H1 (cell line): ENCODE measurements around the gene SEMA5B. TPM values are rescaled to one million over a fixed set of nuclear protein-coding genes. Genes with fewer than 3 reads are reported as not detected.

Source experiments
- CTCF ChIA-PET: fragments of 300-600 bp; sonication (Branson Sonifier 250); formaldehyde crosslinking; loops from one replicate; lab custom pipeline; 2021; ENCODE audit not compliant: partially characterized antibody; lab: Charles Lee
- POLR2A ChIA-PET: fragments of 300-600 bp; sonication (Branson Sonifier 250); formaldehyde crosslinking; loops from one replicate; lab custom pipeline; 2021; ENCODE audit warnings: inconsistent platforms; ENCODE audit not compliant: partially characterized antibody; lab: Charles Lee
- DNase-seq, 2 experiments: peaks; one replicate each; pipeline versions ENCODE4 v3.0.0 to v3.0.0-alpha.2; 2010 to 2022; ENCODE audit warnings: low spot score in 2 of 2, low read depth in 1 of 2, mixed read lengths in 1 of 2
- FAIRE-seq: peaks from 2 replicates; lab custom pipeline; 2011; peaks lifted over from hg19 to GRCh38; lab: Jason Lieb, UNC
- H2AFZ ChIP-seq: 2 replicates; pipeline ENCODE4 v1.8.1; 2012; ENCODE audit warnings: low read length, inconsistent platforms
- H2AK5ac ChIP-seq: 2 replicates; pipeline ENCODE4 v1.6.1; 2013; ENCODE audit warnings: low read depth, low read length
- H2BK120ac ChIP-seq: replicated peaks from 2 replicates; pipeline ENCODE3; 2013; ENCODE audit warnings: low read depth, low read length, inconsistent platforms
- H2BK12ac ChIP-seq: 2 replicates; pipeline ENCODE4 v1.6.1; 2013; ENCODE audit warnings: low read depth, low read length
- H2BK15ac ChIP-seq: 2 replicates; pipeline ENCODE4 v1.6.1; 2013; ENCODE audit warnings: low read length
- H2BK20ac ChIP-seq: 2 replicates; pipeline ENCODE4 v1.6.1; 2013; ENCODE audit warnings: low read length
- H2BK5ac ChIP-seq: 2 replicates; pipeline ENCODE4 v1.6.1; 2013; ENCODE audit warnings: low read depth, low read length
- H3K14ac ChIP-seq: 2 replicates; pipeline ENCODE4 v1.6.1; 2013; ENCODE audit warnings: inconsistent platforms; ENCODE audit not compliant: insufficient read length
- H3K18ac ChIP-seq: 2 replicates; pipeline ENCODE4 v1.6.1; 2013; ENCODE audit warnings: low read length; ENCODE audit errors: extremely low read depth
- H3K23ac ChIP-seq: 2 replicates; pipeline ENCODE4 v1.6.1; 2013; ENCODE audit warnings: inconsistent platforms; ENCODE audit not compliant: insufficient read length
- H3K23me2 ChIP-seq: 2 replicates; pipeline ENCODE4 v1.6.1; 2013; ENCODE audit warnings: low read depth, low read length
- H3K27ac ChIP-seq: 2 replicates; pipeline ENCODE4 v1.6.1; 2011; ENCODE audit warnings: low read depth, low read length, inconsistent platforms
- H3K27me3 ChIP-seq, 4 experiments: replicated peaks in 1 of 4; 1 replicate in 1 of 4; 2 replicates in 3 of 4; pipeline versions ENCODE4 v1.6.1 to v1.8.1; 2011 to 2013; ENCODE audit warnings: low read length in 3 of 4, mild to moderate bottlenecking in 3 of 4, inconsistent platforms in 2 of 4, mixed read lengths in 2 of 4, moderate library complexity in 1 of 4; ENCODE audit not compliant: control insufficient read depth in 3 of 4, insufficient read depth in 3 of 4; ENCODE audit errors: extremely low read depth in 1 of 4
- H3K36me3 ChIP-seq, 4 experiments: 2 replicates each; pipeline versions ENCODE4 v1.6.1 to v1.8.1; 2011 to 2013; ENCODE audit warnings: mild to moderate bottlenecking in 4 of 4, low read length in 3 of 4, moderate library complexity in 2 of 4, control low read depth in 1 of 4, inconsistent platforms in 1 of 4; ENCODE audit not compliant: insufficient read depth in 4 of 4, control insufficient read depth in 2 of 4
- H3K4ac ChIP-seq: replicated peaks from 2 replicates; pipeline ENCODE3; 2013; ENCODE audit warnings: low read length, low read depth, mixed read lengths, inconsistent platforms; ENCODE audit not compliant: insufficient read length
- H3K4me1 ChIP-seq, 4 experiments: replicated peaks in 1 of 4; 1 replicate in 1 of 4; 2 replicates in 3 of 4; pipeline versions ENCODE4 v1.6.1 to v1.8.1; 2011 to 2013; ENCODE audit warnings: low read length in 3 of 4, inconsistent platforms in 2 of 4, mixed read lengths in 1 of 4; ENCODE audit not compliant: insufficient read depth in 4 of 4, control insufficient read depth in 3 of 4
- H3K4me2 ChIP-seq, 2 experiments: 2 replicates each; pipeline versions ENCODE4 v1.6.1 to v1.8.1; 2011 to 2013; ENCODE audit warnings: low read depth in 2 of 2, low read length in 2 of 2, control low read depth in 1 of 2, inconsistent platforms in 1 of 2, mild to moderate bottlenecking in 1 of 2; ENCODE audit not compliant: insufficient read depth in 1 of 2
- H3K4me3 ChIP-seq, 4 experiments: fragments of 200-600, 300-600 bp in 1 of 4; sonication (generic), shearing (Covaris generic), sonication (Bioruptor Twin) in 1 of 4; 2 replicates each; pipeline versions ENCODE4 v1.5.1 to v1.8.1; 2011 to 2016; ENCODE audit warnings: low read length in 4 of 4, low read depth in 3 of 4, control low read depth in 2 of 4, inconsistent platforms in 2 of 4, mild to moderate bottlenecking in 2 of 4, mixed read lengths in 1 of 4, moderate library complexity in 1 of 4; ENCODE audit not compliant: insufficient read depth in 2 of 4; ENCODE audit errors: extremely low read depth in 1 of 4
- H3K56ac ChIP-seq: replicated peaks from 2 replicates; pipeline ENCODE3; 2013; ENCODE audit warnings: low read depth, mild to moderate bottlenecking, mixed read lengths, low read length, inconsistent platforms; ENCODE audit not compliant: insufficient read length
- H3K79me1 ChIP-seq: 2 replicates; pipeline ENCODE4 v1.6.1; 2013; ENCODE audit warnings: low read depth, low read length, control low read depth
- H3K79me2 ChIP-seq, 2 experiments: 2 replicates each; pipeline versions ENCODE4 v1.6.1 to v1.8.1; 2012 to 2013; ENCODE audit warnings: low read length in 2 of 2, mild to moderate bottlenecking in 2 of 2, inconsistent platforms in 1 of 2; ENCODE audit not compliant: insufficient read depth in 2 of 2, control insufficient read depth in 1 of 2
- H3K9ac ChIP-seq, 4 experiments: replicated peaks in 1 of 4; 1 replicate in 1 of 4; 2 replicates in 3 of 4; pipeline versions ENCODE4 v1.6.1 to v1.8.1; 2011 to 2013; ENCODE audit warnings: low read depth in 3 of 4, low read length in 3 of 4, control low read depth in 2 of 4, mild to moderate bottlenecking in 2 of 4, moderate library complexity in 2 of 4, inconsistent platforms in 1 of 4; ENCODE audit errors: extremely low read depth in 1 of 4
- H3K9me3 ChIP-seq, 2 experiments: 2 replicates each; pipeline versions ENCODE4 v1.6.1 to v1.8.1; 2012 to 2013; ENCODE audit warnings: mild to moderate bottlenecking in 2 of 2, moderate library complexity in 2 of 2, control low read depth in 1 of 2, inconsistent platforms in 1 of 2, low read depth in 1 of 2, low read length in 1 of 2, mixed read lengths in 1 of 2; ENCODE audit not compliant: insufficient read depth in 2 of 2
- H4K20me1 ChIP-seq, 2 experiments: replicated peaks in 1 of 2; 2 replicates each; pipeline versions ENCODE3 to v1.8.1; 2011 to 2013; ENCODE audit warnings: inconsistent platforms in 2 of 2, low read length in 2 of 2, mild to moderate bottlenecking in 1 of 2; ENCODE audit not compliant: insufficient read depth in 2 of 2, control insufficient read depth in 1 of 2
- H4K5ac ChIP-seq: 2 replicates; pipeline ENCODE4 v1.6.1; 2013; ENCODE audit warnings: low read length, low read depth, mixed read lengths, inconsistent platforms; ENCODE audit not compliant: insufficient read length
- H4K8ac ChIP-seq: 2 replicates; pipeline ENCODE4 v1.8.0; 2013; ENCODE audit warnings: mild to moderate bottlenecking, moderate library complexity, low read length, inconsistent platforms; ENCODE audit not compliant: insufficient read depth; ENCODE audit errors: extremely low read depth
- H4K91ac ChIP-seq: replicated peaks from 2 replicates; pipeline ENCODE3; 2013; ENCODE audit warnings: low read length, mixed read lengths, inconsistent platforms; ENCODE audit not compliant: insufficient read length
- GABPA ChIP-seq: IDR thresholded peaks from 2 replicates; pipeline ENCODE4 v1.6.1; 2011; ENCODE audit warnings: mild to moderate bottlenecking, low read length, moderate library complexity, borderline replicate concordance; ENCODE audit not compliant: insufficient read depth
- NRF1 ChIP-seq: IDR thresholded peaks from 2 replicates; pipeline ENCODE4 v1.6.1; 2011; ENCODE audit warnings: mild to moderate bottlenecking, low read depth, low read length, improper control_type of control experiment
- POLR2A ChIP-seq, 2 experiments: IDR thresholded peaks; 1 replicate in 1 of 2; 2 replicates in 1 of 2; pipeline ENCODE4 v1.6.1; 2011; ENCODE audit warnings: low read depth in 2 of 2, low read length in 2 of 2, mild to moderate bottlenecking in 2 of 2; ENCODE audit errors: control extremely low read depth in 1 of 2
- SIN3A ChIP-seq, 2 experiments: IDR thresholded peaks in 1 of 2; conservative IDR thresholded peaks in 1 of 2; 2 replicates each; pipeline ENCODE4 v1.6.1; 2011 to 2012; ENCODE audit warnings: low read length in 2 of 2, improper control_type of control experiment in 1 of 2, low read depth in 1 of 2, mild to moderate bottlenecking in 1 of 2
- SP1 ChIP-seq: IDR thresholded peaks from 2 replicates; pipeline ENCODE4 v1.6.1; 2011; ENCODE audit warnings: low read depth, low read length
- SP4 ChIP-seq: IDR thresholded peaks from 2 replicates; pipeline ENCODE4 v1.6.1; 2012; ENCODE audit warnings: low read length, inconsistent platforms
- SUZ12 ChIP-seq: fragments of 200-600 bp; sonication (generic); IDR thresholded peaks from 2 replicates; pipeline ENCODE4 v1.6.1; 2012; ENCODE audit warnings: mild to moderate bottlenecking, inconsistent platforms, low read length, moderate library complexity, mixed read lengths
- WGBS, 2 experiments: shearing (Covaris generic) in 1 of 2; methylation state at CpG; one replicate each; pipeline versions ENCODE4 v1.1.6 to v1.1.7; 2013 to 2015; ENCODE audit warnings: low lambda C conversion rate in 2 of 2, mixed read lengths in 2 of 2, inconsistent platforms in 1 of 2, low coverage in 1 of 2, missing lambda C conversion rate in 1 of 2; ENCODE audit not compliant: insufficient replicate concordance in 2 of 2, insufficient coverage in 1 of 2, insufficient read length in 1 of 2; ENCODE audit errors: extremely low coverage in 1 of 2, missing lambda C conversion rate in 1 of 2; 5-methylcytosine and 5-hydroxymethylcytosine counted together
- polyA plus RNA-seq, 7 experiments: library from polyadenylated mRNA; depleted of rRNA in 3 of 7; stranded (reverse) in 5 of 7; unstranded in 2 of 7; fragments of >200 nt in 5 of 7; fragments of 200-250 nt in 2 of 7; gene quantifications; 1 replicate in 5 of 7; 2 replicates in 1 of 7; 4 replicates in 1 of 7; pipeline versions ENCODE4 v1.2.1 to v1.2.3, GENCODE V29; 2011 to 2013; ENCODE audit warnings: missing spikeins in 2 of 7, mixed read lengths in 2 of 7
- total RNA-seq: library from RNA; stranded (reverse); fragmentation: NEBNext Ultra II Directional; extraction: Animal tissue kit (Norgen Biotek cat#: 25700); gene quantifications from 2 replicates; pipeline ENCODE4 v1.2.1, GENCODE V29; 2021
- TF ChIP-seq, protein P1 (sequence below): IDR thresholded peaks from 2 replicates; pipeline ENCODE4 v1.6.1; 2011; ENCODE audit warnings: low read length, improper control_type of control experiment

SEMA5B gene
- total and polyA plus RNA-seq, 2 of the 8 experiments (the other 6 are each of a cell fraction or from before 2014, with no cell fraction given): 13.1 to 22.4 TPM

- no peak overlapping the region for H4K91ac ChIP-seq
- peaks cover 7 to 56% (median 35%) of the 10 kb centered on the region in 4 experiments for H3K4me1 ChIP-seq
- no peak overlapping the region for H3K4ac ChIP-seq
- FAIRE-seq (no peak), DNase-seq (no peak)
- H3K56ac ChIP-seq: no peak overlapping the region
- H3K36me3 ChIP-seq: no peaks in the 10 kb centered on the region; a peak in 1 of 8 replicates
- no peak overlapping the region for H3K23ac ChIP-seq
- peak overlapping the region; percentile 4; the same call in 1 of the 2 replicates for H2BK12ac ChIP-seq
- H3K27me3 ChIP-seq: no peaks in the 10 kb centered on the region
- H3K27ac ChIP-seq: no peak overlapping the region
- no peak overlapping the region for H2AFZ ChIP-seq
- no peak overlapping the region for H4K5ac ChIP-seq
- H3K23me2 ChIP-seq: no peaks in the 10 kb centered on the region; the same call in 1 of the 2 replicates
- H3K4me2 ChIP-seq: no peak overlapping the region
- no peak overlapping the region for H4K8ac ChIP-seq
- 82% methylated on average over 6 of the region's 6 CpGs; no CpG with 5 or more reads in 1 of the 2 experiments for WGBS, 2 experiments
- TF ChIP-seq SUZ12: no peak
- TF ChIP-seq NRF1: no peak
- no peak for TF ChIP-seq SP1
- no peak for TF ChIP-seq SIN3A (conservative IDR thresholded peaks at IDR 0.05 in 1 of 2, IDR thresholded peaks at IDR 0.05 in 1 of 2; ENCODE audit: low read depth in 1 of 2, low read length in 2 of 2)
- TF ChIP-seq, protein P1, sequence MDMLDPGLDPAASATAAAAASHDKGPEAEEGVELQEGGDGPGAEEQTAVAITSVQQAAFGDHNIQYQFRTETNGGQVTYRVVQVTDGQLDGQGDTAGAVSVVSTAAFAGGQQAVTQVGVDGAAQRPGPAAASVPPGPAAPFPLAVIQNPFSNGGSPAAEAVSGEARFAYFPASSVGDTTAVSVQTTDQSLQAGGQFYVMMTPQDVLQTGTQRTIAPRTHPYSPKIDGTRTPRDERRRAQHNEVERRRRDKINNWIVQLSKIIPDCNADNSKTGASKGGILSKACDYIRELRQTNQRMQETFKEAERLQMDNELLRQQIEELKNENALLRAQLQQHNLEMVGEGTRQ: no peak
- no peak for TF ChIP-seq POLR2A (IDR thresholded peaks at IDR 0.05; ENCODE audit: control extremely low read depth in 1 of 2, low read depth in 2 of 2, low read length in 2 of 2)
- no peak for TF ChIP-seq GABPA
- no peak for TF ChIP-seq SP4
- TF ChIP-seq, all 59 proteins: peak for 0
- Histone ChIP-seq H3K4me3 (no peak overlapping the region), H3K9ac (no peak overlapping the region), H3K79me1 (no peaks in the 10 kb centered on the region; the same call in 1 of the 2 replicates), H3K14ac (no peak overlapping the region), H2AK5ac (no peak overlapping the region), H3K9me3 (no peaks in the 10 kb centered on the region), H3K79me2 (no peaks in the 10 kb centered on the region), H3K18ac (no peak overlapping the region), H2BK15ac (no peak overlapping the region), H2BK5ac (no peak overlapping the region), H2BK120ac (no peak overlapping the region), H2BK20ac (no peak overlapping the region), H4K20me1 (no peaks in the 10 kb centered on the region)
- ChIA-PET POLR2A (interaction anchor here (0.8 kb wide), 1 partner anchor 22 kb away, joined by 4 read pairs; no protein-coding TSS in a partner anchor), CTCF (interaction anchor here (0.6 to 4.1 kb wide), 10 partner anchors 9 to 52 kb away, joined by 3 to 17 read pairs (median 5); partner anchors contain the start of gene SEMA5B)
Measured at GRCh38 chr3:122978569-122978968, 49.0 kb downstream of the SEMA5B start.
